Nephron progenitor cell (in vitro differentiated cells): Measurements from ENCODE around the gene MRM1.

ENCODE experiments used
- DNase-seq: peaks from one replicate; pipeline ENCODE4 v3.0.0; 2021
- H3K27ac Mint-ChIP-seq: 2 replicates; pipeline ENCODE4 v1.8.0; 2021; ENCODE audit warnings: mild to moderate bottlenecking, moderate library complexity, mixed read lengths
- H3K27me3 Mint-ChIP-seq: 2 replicates; pipeline ENCODE4 v1.8.0; 2021; ENCODE audit warnings: mild to moderate bottlenecking, low read depth, mixed read lengths; ENCODE audit not compliant: poor library complexity
- H3K36me3 Mint-ChIP-seq: 2 replicates; pipeline ENCODE4 v1.8.0; 2021; ENCODE audit warnings: low read depth, mixed read lengths
- H3K4me1 Mint-ChIP-seq: 2 replicates; pipeline ENCODE4 v1.8.0; 2021; ENCODE audit warnings: mixed read lengths
- H3K4me3 Mint-ChIP-seq: 2 replicates; pipeline ENCODE4 v1.8.0; 2021; ENCODE audit warnings: mild to moderate bottlenecking, moderate library complexity, mixed read lengths
- H3K9me3 Mint-ChIP-seq: 2 replicates; pipeline ENCODE4 v1.8.0; 2021; ENCODE audit warnings: mild to moderate bottlenecking, moderate library complexity, mixed read lengths
- CTCF ChIP-seq: fragments of 200-600 bp; sonication (generic); IDR thresholded peaks from 2 replicates; pipeline ENCODE4 v1.5.0; 2021; ENCODE audit warnings: antibody characterized with exemption

The MRM1 gene

GRCh38 chr17:36592716-36593321 lies 8.6 kb upstream of the MRM1 start:
- Mint-ChIP-seq H3K36me3 (peaks cover 15% of the 10 kb centered on the region), H3K4me3 (peak overlapping the region; percentile 84), H3K9me3 (no peaks in the 10 kb centered on the region), H3K27ac (no peak overlapping the region), H3K4me1 (peaks cover 43% of the 10 kb centered on the region), H3K27me3 (no peaks in the 10 kb centered on the region)
- no peak for DNase-seq
- TF ChIP-seq CTCF: no peak

- Mint-ChIP-seq H3K9me3 (no peaks in the 10 kb centered on the region), H3K27me3 (no peaks in the 10 kb centered on the region), H3K36me3 (peaks cover 12% of the 10 kb centered on the region), H3K4me1 (peaks cover 43% of the 10 kb centered on the region), H3K4me3 (peak overlapping the region; percentile 84), H3K27ac (no peak overlapping the region)
- no peak for TF ChIP-seq CTCF
- no peak for DNase-seq
These were observed 7.6 kb upstream of the MRM1 start for GRCh38 chr17:36593656-36594316.

GRCh38 chr17:36594626-36595401 lies 6.6 kb upstream of the MRM1 start:
- H3K4me1 Mint-ChIP-seq: peaks cover 43% of the 10 kb centered on the region
- no peak for TF ChIP-seq CTCF
- peak overlapping the region; percentile 74 for H3K27ac Mint-ChIP-seq
- no peak for DNase-seq
- no peaks in the 10 kb centered on the region for H3K9me3 Mint-ChIP-seq
- H3K4me3 Mint-ChIP-seq: peak overlapping the region; percentile 49
- no peaks in the 10 kb centered on the region for H3K27me3 Mint-ChIP-seq
- peaks cover 4% of the 10 kb centered on the region for H3K36me3 Mint-ChIP-seq

GRCh38 chr17:36597226-36597625 lies 4.2 kb upstream of the MRM1 start:
- H3K27me3 Mint-ChIP-seq: peaks cover 3% of the 10 kb centered on the region
- H3K4me1 Mint-ChIP-seq: peaks cover 45% of the 10 kb centered on the region
- peaks cover 4% of the 10 kb centered on the region for H3K36me3 Mint-ChIP-seq
- TF ChIP-seq CTCF: no peak
- H3K27ac Mint-ChIP-seq: no peak overlapping the region
- H3K4me3 Mint-ChIP-seq: no peak overlapping the region
- DNase-seq: no peak
- no peaks in the 10 kb centered on the region for H3K9me3 Mint-ChIP-seq

GRCh38 chr17:36597866-36598777 lies 3.3 kb upstream of the MRM1 start:
- peaks cover 3% of the 10 kb centered on the region for H3K27me3 Mint-ChIP-seq
- peaks cover 4% of the 10 kb centered on the region for H3K36me3 Mint-ChIP-seq
- no peak for DNase-seq
- no peak for TF ChIP-seq CTCF
- H3K4me1 Mint-ChIP-seq: peaks cover 46% of the 10 kb centered on the region
- no peak overlapping the region for H3K27ac Mint-ChIP-seq
- no peaks in the 10 kb centered on the region for H3K9me3 Mint-ChIP-seq
- no peak overlapping the region for H3K4me3 Mint-ChIP-seq
